AG09309 (cell line): ENCODE measurements around the gene DVL2.
A peak's percentile ranks its signal among the peaks of the same experiment; 100 is the strongest.

Experiments used
- DNase-seq: peaks from one replicate; pipeline ENCODE4 v3.0.0-alpha.2; 2010; ENCODE audit warnings: low read depth
- H3K4me3 ChIP-seq: 2 replicates; pipeline ENCODE4 v1.5.1; 2011; ENCODE audit warnings: mild to moderate bottlenecking, low read depth, low read length, moderate library complexity; ENCODE audit not compliant: control insufficient read depth
- TF ChIP-seq, protein P1 (sequence below): IDR thresholded peaks from 2 replicates; pipeline ENCODE4 v1.5.1; 2011; ENCODE audit warnings: mild to moderate bottlenecking, low read depth, low read length, inconsistent platforms; ENCODE audit not compliant: insufficient read depth, control insufficient read depth; ENCODE audit errors: missing control alignments

Gene DVL2

DNA sequence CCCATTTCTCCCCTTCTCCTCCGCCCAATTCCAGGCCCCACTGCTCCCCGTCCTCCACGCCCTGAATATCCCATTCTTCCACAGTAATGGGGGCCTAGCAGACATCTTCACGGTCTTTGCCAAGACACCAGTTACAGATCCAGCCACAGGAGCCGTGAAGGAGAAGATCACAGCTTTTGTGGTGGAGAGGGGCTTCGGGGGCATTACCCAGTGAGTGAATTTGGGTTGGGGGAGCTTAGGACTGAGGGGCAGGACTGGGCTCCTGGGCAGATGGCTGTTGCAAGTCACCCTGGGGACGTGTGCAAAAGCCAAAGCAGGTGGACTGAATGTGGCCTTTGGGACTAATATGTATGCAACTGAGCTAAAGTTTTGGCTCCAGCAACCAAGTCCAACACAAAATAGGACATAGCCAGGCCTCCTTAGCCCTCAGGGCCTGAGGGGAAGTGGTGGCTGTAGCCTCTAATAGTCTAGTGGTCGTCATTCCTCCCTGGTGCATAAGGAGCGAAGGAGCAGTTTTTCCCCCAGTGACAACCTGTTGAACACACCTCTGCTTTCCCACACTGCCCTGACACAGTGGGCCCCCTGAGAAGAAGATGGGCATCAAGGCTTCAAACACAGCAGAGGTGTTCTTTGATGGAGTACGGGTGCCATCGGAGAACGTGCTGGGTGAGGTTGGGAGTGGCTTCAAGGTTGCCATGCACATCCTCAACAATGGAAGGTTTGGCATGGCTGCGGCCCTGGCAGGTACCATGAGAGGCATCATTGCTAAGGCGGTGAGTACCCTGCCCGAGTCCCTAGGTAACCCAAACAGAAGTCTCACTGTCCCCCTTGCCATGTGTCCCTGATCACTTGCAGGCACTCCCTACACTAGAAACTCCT, 12.0 kb downstream of the DVL2 start:
- no peak overlapping the region for H3K4me3 ChIP-seq
- DNase-seq, result no peak
- TF ChIP-seq, protein P1, sequence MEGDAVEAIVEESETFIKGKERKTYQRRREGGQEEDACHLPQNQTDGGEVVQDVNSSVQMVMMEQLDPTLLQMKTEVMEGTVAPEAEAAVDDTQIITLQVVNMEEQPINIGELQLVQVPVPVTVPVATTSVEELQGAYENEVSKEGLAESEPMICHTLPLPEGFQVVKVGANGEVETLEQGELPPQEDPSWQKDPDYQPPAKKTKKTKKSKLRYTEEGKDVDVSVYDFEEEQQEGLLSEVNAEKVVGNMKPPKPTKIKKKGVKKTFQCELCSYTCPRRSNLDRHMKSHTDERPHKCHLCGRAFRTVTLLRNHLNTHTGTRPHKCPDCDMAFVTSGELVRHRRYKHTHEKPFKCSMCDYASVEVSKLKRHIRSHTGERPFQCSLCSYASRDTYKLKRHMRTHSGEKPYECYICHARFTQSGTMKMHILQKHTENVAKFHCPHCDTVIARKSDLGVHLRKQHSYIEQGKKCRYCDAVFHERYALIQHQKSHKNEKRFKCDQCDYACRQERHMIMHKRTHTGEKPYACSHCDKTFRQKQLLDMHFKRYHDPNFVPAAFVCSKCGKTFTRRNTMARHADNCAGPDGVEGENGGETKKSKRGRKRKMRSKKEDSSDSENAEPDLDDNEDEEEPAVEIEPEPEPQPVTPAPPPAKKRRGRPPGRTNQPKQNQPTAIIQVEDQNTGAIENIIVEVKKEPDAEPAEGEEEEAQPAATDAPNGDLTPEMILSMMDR, result no peak

GRCh38 chr17:7221278-7222092, 12.8 kb downstream of the DVL2 start:
- TF ChIP-seq, protein P1, result no peak
- no peak for DNase-seq
- no peak overlapping the region for H3K4me3 ChIP-seq

- TF ChIP-seq, protein P1, result peak; percentile 61
- H3K4me3 ChIP-seq, result peak overlapping the region; percentile 77
- no peak for DNase-seq
Observed at GRCh38 chr17:7220593-7221277, 13.6 kb downstream of the DVL2 start.

DNA sequence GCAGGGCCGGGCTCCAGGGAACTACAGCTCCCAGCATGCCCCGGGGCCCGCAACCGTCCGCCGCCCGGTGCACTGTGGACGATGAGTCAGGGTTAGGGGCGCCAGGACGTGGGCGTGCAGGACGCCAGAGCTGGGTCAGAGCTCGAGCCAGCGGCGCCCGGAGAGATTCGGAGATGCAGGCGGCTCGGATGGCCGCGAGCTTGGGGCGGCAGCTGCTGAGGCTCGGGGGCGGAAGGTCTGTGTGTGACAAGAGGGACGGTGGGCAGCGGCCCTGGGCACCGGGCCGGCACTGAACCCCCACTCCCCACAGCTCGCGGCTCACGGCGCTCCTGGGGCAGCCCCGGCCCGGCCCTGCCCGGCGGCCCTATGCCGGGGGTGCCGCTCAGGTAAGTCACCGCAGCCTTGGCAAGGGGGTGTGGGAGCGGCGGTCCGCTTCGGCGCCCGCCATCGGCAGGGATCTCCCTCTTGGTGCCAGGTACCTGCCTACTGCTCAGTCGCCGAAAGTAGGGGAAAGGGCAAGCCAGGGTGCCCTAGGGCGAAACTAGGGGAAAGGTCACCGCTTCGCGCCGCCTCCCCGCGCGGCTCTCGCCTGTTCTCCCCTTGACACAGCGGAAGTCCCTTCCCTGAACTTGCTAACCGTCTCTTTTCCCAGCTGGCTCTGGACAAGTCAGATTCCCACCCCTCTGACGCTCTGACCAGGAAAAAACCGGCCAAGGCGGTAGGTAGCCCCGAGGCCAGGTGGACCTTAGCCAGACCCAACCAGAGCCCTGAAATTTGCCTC, 14.3 kb downstream of the DVL2 start, which contains the start of the genes ACADVL and DLG4:
Gene ACADVL, plus strand, starts transcription at position 127 of the 781 bp plus-strand sequence. Its CDS starts 47 bp downstream, at position 174.
Gene DLG4, minus strand, starts transcription at position 25 of the 781 bp plus-strand sequence.
- TF ChIP-seq, protein P1, result no peak

GRCh38 chr17:7219229-7219811, 15.0 kb downstream of the DVL2 start:
- H3K4me3 ChIP-seq, result peak overlapping the region; percentile 77
- no peak for DNase-seq
- TF ChIP-seq, protein P1, result no peak

More for the DNA sequence above, 14.3 kb downstream of the DVL2 start, which contains the start of the genes ACADVL and DLG4:
- peak within 1 kb of the TSS; percentile 77 for H3K4me3 ChIP-seq
- no peak for DNase-seq

- DNase-seq, result no peak
- H3K4me3 ChIP-seq, result no peak overlapping the region
- TF ChIP-seq, protein P1, result no peak
Observed at GRCh38 chr17:7218758-7219157, 15.6 kb downstream of the DVL2 start.
